Sigmoid colon (tissue), 4 donors: ENCODE data around the gene TRABD2B.

Experiments used
- POLR2A ChIP-seq, 2 donors: fragments of 450-650 bp; IDR thresholded peaks; one replicate each; pipeline ENCODE4 v1.6.1; 2016; ENCODE audit warnings: antibody characterized with exemption in 2 of 2, mild to moderate bottlenecking in 2 of 2, moderate library complexity in 2 of 2
- POLR2AphosphoS5 ChIP-seq, 4 donors: sonication (generic); formaldehyde crosslinking; IDR thresholded peaks; one replicate each; pipeline ENCODE4 v1.6.1; 2017; ENCODE audit warnings: antibody characterized with exemption in 4 of 4
- TF ChIP-seq, protein P1 (sequence below), 4 experiments: fragments of 450-650 bp in 3 of 4; fragments of 200-600 bp in 1 of 4; IDR thresholded peaks; one replicate each; pipeline ENCODE4 v1.5.1; 2016 to 2019; ENCODE audit warnings: antibody characterized with exemption in 4 of 4, mild to moderate bottlenecking in 3 of 4, moderate library complexity in 2 of 4

DNA sequence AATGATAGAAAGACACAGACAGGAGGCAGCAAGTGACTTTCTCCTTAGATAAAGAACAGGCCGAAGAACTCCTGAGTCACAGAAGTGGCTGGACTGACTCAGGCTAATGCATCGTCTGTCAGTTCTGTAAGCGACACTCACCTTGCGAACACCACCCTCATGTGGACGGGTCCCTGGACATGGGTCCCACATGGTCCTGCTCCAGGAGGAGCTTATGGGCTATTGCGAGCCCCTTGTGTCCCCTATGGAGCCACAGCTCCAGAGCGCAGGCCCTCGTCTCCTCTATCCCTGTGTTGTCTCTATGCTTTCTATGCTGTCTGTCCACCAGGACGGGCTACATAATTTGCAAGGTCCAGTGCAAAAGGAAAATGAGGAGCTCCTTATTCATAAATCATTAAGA is 85.8 kb downstream of the TRABD2B start:
- TF ChIP-seq, protein P1, sequence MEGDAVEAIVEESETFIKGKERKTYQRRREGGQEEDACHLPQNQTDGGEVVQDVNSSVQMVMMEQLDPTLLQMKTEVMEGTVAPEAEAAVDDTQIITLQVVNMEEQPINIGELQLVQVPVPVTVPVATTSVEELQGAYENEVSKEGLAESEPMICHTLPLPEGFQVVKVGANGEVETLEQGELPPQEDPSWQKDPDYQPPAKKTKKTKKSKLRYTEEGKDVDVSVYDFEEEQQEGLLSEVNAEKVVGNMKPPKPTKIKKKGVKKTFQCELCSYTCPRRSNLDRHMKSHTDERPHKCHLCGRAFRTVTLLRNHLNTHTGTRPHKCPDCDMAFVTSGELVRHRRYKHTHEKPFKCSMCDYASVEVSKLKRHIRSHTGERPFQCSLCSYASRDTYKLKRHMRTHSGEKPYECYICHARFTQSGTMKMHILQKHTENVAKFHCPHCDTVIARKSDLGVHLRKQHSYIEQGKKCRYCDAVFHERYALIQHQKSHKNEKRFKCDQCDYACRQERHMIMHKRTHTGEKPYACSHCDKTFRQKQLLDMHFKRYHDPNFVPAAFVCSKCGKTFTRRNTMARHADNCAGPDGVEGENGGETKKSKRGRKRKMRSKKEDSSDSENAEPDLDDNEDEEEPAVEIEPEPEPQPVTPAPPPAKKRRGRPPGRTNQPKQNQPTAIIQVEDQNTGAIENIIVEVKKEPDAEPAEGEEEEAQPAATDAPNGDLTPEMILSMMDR (IDR thresholded peaks at IDR 0.05) = no peak
- no peak for TF ChIP-seq POLR2A (IDR thresholded peaks at IDR 0.05)
- no peak for TF ChIP-seq POLR2AphosphoS5 (IDR thresholded peaks at IDR 0.05)
